Keratinocyte (primary cell): ENCODE measurements around the gene KRTAP8-1. TPM values are rescaled to one million over a fixed set of nuclear protein-coding genes. Genes with fewer than 3 reads are reported as not detected.
A peak's percentile ranks its signal among the peaks of the same experiment; 100 is the strongest.

ENCODE experiments used
- DNase-seq: peaks from one replicate; pipeline ENCODE4 v3.0.0-alpha.2; 2011; ENCODE audit warnings: low read depth, missing footprints, low spot score
- FAIRE-seq: peaks from 2 replicates; lab custom pipeline; 2011; peaks lifted over from hg19 to GRCh38; lab: Jason Lieb, UNC
- H2AFZ ChIP-seq: 2 replicates; pipeline ENCODE4 v1.6.0; 2012; ENCODE audit warnings: low read length, control low read depth, inconsistent platforms; ENCODE audit not compliant: control insufficient read depth
- H3K27ac ChIP-seq: 2 replicates; pipeline ENCODE4 v1.5.1; 2011; ENCODE audit warnings: low read length; ENCODE audit not compliant: control insufficient read depth, insufficient read depth
- H3K27me3 ChIP-seq: 3 replicates; pipeline ENCODE4 v1.6.0; 2011; ENCODE audit warnings: low read length; ENCODE audit not compliant: control insufficient read depth, insufficient read depth; ENCODE audit errors: extremely low read depth
- H3K36me3 ChIP-seq, 2 experiments: 2 replicates in 1 of 2; 3 replicates in 1 of 2; pipeline ENCODE4 v1.5.1; 2011; ENCODE audit warnings: low read length in 2 of 2, mild to moderate bottlenecking in 1 of 2; ENCODE audit not compliant: control insufficient read depth in 2 of 2, insufficient read depth in 2 of 2; ENCODE audit errors: extremely low read depth in 1 of 2
- H3K4me1 ChIP-seq: 3 replicates; pipeline ENCODE4 v1.5.1; 2011; ENCODE audit warnings: low read length; ENCODE audit not compliant: control insufficient read depth, insufficient read depth; ENCODE audit errors: extremely low read depth
- H3K4me2 ChIP-seq: 3 replicates; pipeline ENCODE4 v1.6.0; 2011; ENCODE audit warnings: low read depth, low read length; ENCODE audit not compliant: control insufficient read depth, insufficient read depth; ENCODE audit errors: extremely low read depth
- H3K4me3 ChIP-seq, 3 experiments: fragments of 200-600 bp in 1 of 3; sonication (generic) in 1 of 3; 2 replicates in 2 of 3; 3 replicates in 1 of 3; pipeline ENCODE4 v1.5.1; 2011 to 2016; ENCODE audit warnings: low read length in 3 of 3, mild to moderate bottlenecking in 3 of 3, control low read depth in 2 of 3, inconsistent platforms in 1 of 3, low read depth in 1 of 3, mixed read lengths in 1 of 3, mixed run types in 1 of 3, moderate library complexity in 1 of 3; ENCODE audit not compliant: control insufficient read depth in 2 of 3, insufficient read depth in 2 of 3; ENCODE audit errors: extremely low read depth in 1 of 3
- H3K79me2 ChIP-seq: 2 replicates; pipeline ENCODE4 v1.6.0; 2012; ENCODE audit warnings: low read length; ENCODE audit not compliant: control insufficient read depth, insufficient read depth
- H3K9ac ChIP-seq: 3 replicates; pipeline ENCODE4 v1.6.0; 2011; ENCODE audit warnings: low read length; ENCODE audit not compliant: control insufficient read depth, insufficient read depth; ENCODE audit errors: extremely low read depth
- H3K9me1 ChIP-seq: 3 replicates; pipeline ENCODE4 v1.6.0; 2011; ENCODE audit warnings: low read length; ENCODE audit not compliant: control insufficient read depth, insufficient read depth; ENCODE audit errors: extremely low read depth
- H3K9me3 ChIP-seq: 2 replicates; pipeline ENCODE4 v1.5.1; 2012; ENCODE audit warnings: low read depth, low read length; ENCODE audit not compliant: control insufficient read depth
- H4K20me1 ChIP-seq: 3 replicates; pipeline ENCODE4 v1.6.0; 2011; ENCODE audit warnings: low read length; ENCODE audit not compliant: control insufficient read depth, insufficient read depth; ENCODE audit errors: extremely low read depth
- CTCF ChIP-seq, 3 experiments: IDR thresholded peaks in 1 of 3; conservative IDR thresholded peaks in 1 of 3; optimal IDR thresholded peaks in 1 of 3; 2 replicates in 2 of 3; 3 replicates in 1 of 3; pipeline versions ENCODE3 to v1.5.1; 2011; ENCODE audit warnings: low read length in 3 of 3, mild to moderate bottlenecking in 3 of 3, moderate library complexity in 2 of 3, control low read depth in 1 of 3, inconsistent platforms in 1 of 3; ENCODE audit not compliant: insufficient read depth in 2 of 3; ENCODE audit errors: extremely low read depth in 1 of 3
- EZH2 ChIP-seq: IDR thresholded peaks from one replicate; pipeline ENCODE4 v1.6.1; 2012; ENCODE audit warnings: inconsistent platforms, mild to moderate bottlenecking, low read length, moderate library complexity
- dilution Hi-C: fragments of 300-500 bp; cut with MboI; formaldehyde crosslinking; loops from one replicate; pipeline ENCODE4 v1.7.0; 2020; ENCODE audit warnings: low sequenced_read_pairs; ENCODE audit not compliant: extremely low pct_ligation_motif_present
- polyA plus RNA-seq, 5 experiments: library from polyadenylated mRNA; depleted of rRNA in 3 of 5; stranded (reverse) in 3 of 5; stranded (forward) in 1 of 5; unstranded in 1 of 5; fragments of >200 nt; gene quantifications; 1 replicate in 1 of 5; 2 replicates in 3 of 5; 3 replicates in 1 of 5; pipeline versions ENCODE4 v1.2.1 to v1.2.3, GENCODE V29; 2011 to 2012; ENCODE audit warnings: missing spikeins in 2 of 5, low read depth in 1 of 5, low replicate concordance in 1 of 5

The KRTAP8-1 gene
- polyA plus RNA-seq, 1 donor (not counting 4 experiments of a cell fraction or from before 2014, with no cell fraction given) = not detected

DNA sequence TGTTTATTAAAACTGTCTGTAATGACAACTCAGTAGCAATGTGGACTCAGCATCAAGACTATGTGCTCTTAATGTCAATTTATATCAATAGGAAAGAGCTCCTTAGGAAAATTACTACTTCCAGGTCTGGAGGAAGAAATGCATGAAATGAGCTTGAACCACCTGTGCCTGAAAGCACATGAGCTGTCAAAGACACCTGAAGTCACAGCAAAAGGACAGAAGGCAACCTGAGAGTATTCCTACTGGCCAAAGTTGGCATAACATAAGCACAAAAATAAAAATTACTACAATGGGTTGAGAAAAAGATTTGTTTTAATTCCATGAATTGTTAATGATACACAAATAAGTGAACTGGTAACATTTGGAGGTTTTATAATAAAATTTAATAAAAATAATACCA, 29.9 kb upstream of the KRTAP8-1 start:
- FAIRE-seq = no peak
- H2AFZ ChIP-seq = no peak overlapping the region

GRCh38 chr21:30839304-30839703, 26.2 kb upstream of the KRTAP8-1 start:
- Histone ChIP-seq H3K9me3 (no peaks in the 10 kb centered on the region), H2AFZ (no peak overlapping the region), H3K4me3 (no peak overlapping the region), H3K79me2 (no peaks in the 10 kb centered on the region), H3K27me3 (no peaks in the 10 kb centered on the region), H3K4me1 (no peaks in the 10 kb centered on the region), H3K9ac (no peak overlapping the region), H3K9me1 (no peaks in the 10 kb centered on the region), H4K20me1 (no peaks in the 10 kb centered on the region), H3K4me2 (no peak overlapping the region), H3K36me3 (no peaks in the 10 kb centered on the region), H3K27ac (no peak overlapping the region)
- TF ChIP-seq CTCF (optimal IDR thresholded peaks at IDR 0.05 in 1 of 3, IDR thresholded peaks at IDR 0.05 in 1 of 3, conservative IDR thresholded peaks at IDR 0.05 in 1 of 3; ENCODE audit: extremely low read depth in 1 of 3, insufficient read depth in 2 of 3, low read length in 3 of 3) (peak; percentile 50 to 74 (median 59)), EZH2 (no peak)
- dilution Hi-C loops = no loop called here
- no peak for DNase-seq
- no peak for FAIRE-seq

More for the DNA sequence above, 29.9 kb upstream of the KRTAP8-1 start:
- H3K4me1 ChIP-seq = no peaks in the 10 kb centered on the region
- no peak overlapping the region for H3K4me3 ChIP-seq
- no peaks in the 10 kb centered on the region for H4K20me1 ChIP-seq
- H3K27ac ChIP-seq = no peak overlapping the region
- no peaks in the 10 kb centered on the region for H3K36me3 ChIP-seq
- no peak overlapping the region for H3K4me2 ChIP-seq
- no peaks in the 10 kb centered on the region for H3K79me2 ChIP-seq
- TF ChIP-seq EZH2 (no peak), CTCF (optimal IDR thresholded peaks at IDR 0.05 in 1 of 3, IDR thresholded peaks at IDR 0.05 in 1 of 3, conservative IDR thresholded peaks at IDR 0.05 in 1 of 3; ENCODE audit: extremely low read depth in 1 of 3, insufficient read depth in 2 of 3, low read length in 3 of 3) (peak in 1 of 3 experiments; percentile 16)
- H3K9me3 ChIP-seq = no peaks in the 10 kb centered on the region
- DNase-seq = no peak
- no peaks in the 10 kb centered on the region for H3K9me1 ChIP-seq
- H3K27me3 ChIP-seq = no peaks in the 10 kb centered on the region
- H3K9ac ChIP-seq = no peak overlapping the region
- dilution Hi-C loops = no loop called here
